Activated CD8-positive, alpha-beta memory T cell treated with anti-CD3 and anti-CD28 coated beads for 1 hour (primary cell): Measurements from ENCODE around the gene BCAR3.

Experiments used
- DNase-seq, 2 donors: peaks; one replicate each; pipeline ENCODE4 v3.0.0-alpha.2; 2020; ENCODE audit warnings: low read depth in 1 of 2; ENCODE audit errors: extremely low read depth in 1 of 2

BCAR3 gene

DNA sequence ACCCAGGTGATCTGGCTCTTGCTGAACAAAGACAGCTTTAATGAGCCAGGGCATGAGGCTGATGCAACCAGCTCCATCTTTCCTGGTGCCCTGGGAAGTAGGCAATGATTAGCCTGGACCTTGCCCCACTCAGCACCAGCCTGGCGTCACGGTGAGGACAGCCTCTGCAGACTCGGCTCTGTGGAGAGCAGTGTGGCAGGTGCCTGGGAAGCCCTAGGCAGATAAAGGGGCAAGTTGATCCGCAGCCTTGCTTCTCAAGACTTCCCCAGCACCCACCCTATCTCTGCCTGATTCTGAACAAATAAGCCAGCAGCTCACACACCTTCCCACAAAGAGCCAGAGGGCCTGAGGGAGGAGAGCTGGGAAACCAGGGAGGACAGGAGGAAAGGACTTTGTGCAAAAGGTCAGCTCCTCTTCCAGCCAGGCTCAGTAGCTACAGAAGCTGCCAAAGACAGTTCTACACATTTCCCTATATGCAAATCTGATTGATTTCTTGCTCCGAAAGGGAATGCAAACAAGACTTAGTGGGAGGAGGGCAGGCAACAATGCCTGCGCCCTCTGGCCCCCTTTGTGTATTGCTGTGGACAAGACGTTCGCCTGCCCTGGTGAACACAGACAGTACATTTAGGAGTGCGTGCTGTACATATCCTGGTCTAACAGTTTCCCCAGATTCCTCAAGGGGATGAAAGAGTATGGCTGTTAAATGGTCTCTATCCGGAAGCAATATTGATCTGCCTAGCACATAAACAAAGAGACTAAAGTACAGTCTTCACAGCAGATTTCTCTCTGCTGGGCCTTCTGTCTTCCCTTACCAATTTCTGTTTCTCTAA lies 63.8 kb downstream of the BCAR3 start:
- DNase-seq, result no peak

DNA sequence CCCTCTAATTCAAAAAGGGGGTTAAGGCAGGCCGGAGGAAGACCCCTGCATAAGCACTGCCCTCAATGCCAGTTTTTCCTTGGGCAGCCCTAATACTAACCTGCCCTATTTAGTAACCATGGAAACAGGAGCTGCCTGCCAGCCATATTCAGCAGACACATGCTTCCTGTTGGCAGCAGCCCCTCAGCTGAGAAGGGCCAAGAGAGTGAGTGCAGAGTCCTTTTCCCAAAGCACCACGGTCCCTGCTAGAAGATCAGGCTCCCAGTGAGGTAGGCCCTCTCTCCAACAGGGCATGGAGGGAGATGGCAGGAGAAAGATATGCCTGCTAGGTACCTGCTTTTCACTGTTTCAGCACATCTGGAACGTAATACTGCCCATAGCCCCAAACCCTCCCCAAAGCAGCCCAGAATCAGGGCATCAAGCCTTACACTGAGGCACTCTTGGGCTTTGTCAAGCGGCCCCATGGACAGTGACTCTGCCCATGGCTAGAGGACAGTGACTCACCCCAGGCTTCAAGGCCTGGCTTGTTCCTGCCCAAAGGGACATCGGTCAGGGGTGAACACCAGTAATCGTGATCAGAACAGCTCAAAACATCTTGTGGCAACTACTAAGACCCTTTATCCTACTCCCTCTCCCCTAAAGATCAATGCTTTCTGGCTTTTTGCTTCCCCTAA lies 64.5 kb downstream of the BCAR3 start:
- DNase-seq, result no peak

GRCh38 chr1:93616221-93616995 lies 65.2 kb downstream of the BCAR3 start:
- no peak for DNase-seq

DNA sequence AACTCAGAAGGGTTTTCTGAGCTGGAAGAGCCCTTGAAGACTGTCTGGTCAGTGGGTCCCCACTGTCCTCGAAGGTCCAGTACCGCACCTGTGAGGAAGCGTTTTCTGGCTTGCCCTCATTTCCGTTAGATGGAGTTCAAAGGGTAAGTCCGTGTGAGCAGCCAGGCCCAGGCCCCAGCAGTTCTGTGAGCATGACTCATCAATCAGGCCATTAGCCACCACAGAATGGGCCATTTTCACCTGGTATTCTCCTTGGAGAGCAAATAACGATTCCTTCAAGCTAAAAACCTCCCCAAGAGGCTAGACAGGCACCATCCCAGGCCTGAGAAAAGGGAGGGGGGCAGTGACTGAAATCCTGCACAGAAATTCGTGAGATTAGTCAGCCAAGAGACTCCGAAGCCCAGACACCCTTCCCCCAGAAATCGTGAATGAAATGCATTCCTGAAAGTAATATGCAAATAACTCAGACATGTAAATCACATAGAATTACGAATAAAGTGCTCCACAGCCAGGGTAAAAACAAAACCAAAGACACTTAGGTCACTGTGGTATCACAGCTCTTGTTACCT lies 66.0 kb downstream of the BCAR3 start:
- DNase-seq, result no peak

DNA sequence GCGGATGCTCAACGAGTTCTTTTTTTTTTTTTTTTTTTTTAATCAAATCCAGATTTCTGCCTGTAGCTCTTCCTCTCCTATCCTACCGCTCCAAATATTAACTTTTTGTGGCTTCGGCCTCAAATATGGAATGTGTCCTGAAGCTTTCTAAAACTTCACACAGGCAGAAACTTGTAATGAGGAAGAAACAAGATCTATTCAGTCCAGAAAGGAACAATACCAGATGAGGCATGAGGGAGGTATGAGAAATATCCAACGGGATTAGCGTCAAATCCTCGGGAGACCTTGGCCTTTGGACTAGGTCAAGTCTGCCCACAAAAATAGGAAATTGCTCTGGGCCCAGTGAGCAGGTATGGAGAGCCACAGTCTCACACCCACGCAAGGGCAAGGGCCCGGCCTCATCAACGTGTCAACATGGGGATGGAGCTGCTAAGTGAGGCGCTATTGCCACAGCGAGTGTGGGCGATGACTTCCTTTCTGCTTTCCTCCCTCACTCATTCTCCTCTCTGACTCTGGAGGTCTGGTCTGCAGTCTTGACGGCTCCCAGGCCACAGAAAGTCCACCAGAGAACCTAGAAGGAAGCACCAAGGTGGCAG lies 66.6 kb downstream of the BCAR3 start:
- DNase-seq, result no peak

GRCh38 chr1:93614541-93614940 lies 67.1 kb downstream of the BCAR3 start:
- no peak for DNase-seq

DNA sequence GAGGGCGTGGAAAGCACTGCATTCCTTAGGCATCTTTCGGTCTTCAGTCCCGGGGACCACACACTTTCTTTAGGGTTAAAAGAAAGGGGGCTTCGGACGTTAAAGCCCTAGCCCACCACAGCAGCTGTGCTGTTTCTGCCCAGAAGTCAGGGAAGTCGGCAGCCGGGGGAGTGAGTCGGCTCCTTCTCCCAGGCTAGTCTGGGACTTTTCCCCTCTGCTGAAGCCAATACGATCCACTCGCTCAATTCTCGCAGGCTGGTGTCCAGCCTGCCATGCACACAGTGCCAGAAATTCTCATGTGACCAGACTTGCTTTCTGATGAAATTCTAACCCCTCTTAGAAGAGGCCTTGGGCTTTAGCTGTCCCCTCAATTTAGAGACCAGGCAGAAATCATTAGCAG lies 67.7 kb downstream of the BCAR3 start:
- no peak for DNase-seq

DNA sequence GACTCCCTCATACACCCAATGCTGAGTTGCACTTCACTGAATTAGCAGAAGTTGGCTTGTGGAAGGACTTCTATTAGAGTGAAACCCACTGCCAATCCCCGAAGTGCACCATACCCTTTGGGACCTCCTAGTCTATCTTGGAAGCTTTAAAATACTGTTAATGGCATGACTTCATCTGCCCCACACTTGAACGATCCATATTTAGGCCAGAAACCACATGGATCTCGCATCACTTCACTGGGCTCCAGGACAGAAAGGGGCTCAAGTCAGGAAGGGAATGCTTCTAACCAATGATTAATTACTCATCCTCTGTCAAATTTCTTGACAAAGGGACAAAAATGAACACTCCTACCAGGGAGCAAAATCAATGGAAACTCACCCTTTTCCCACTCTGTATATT lies 69.1 kb downstream of the BCAR3 start:
- no peak for DNase-seq

GRCh38 chr1:93611668-93612067 lies 70.0 kb downstream of the BCAR3 start:
- DNase-seq, result no peak

GRCh38 chr1:93609536-93609935 lies 72.1 kb downstream of the BCAR3 start:
- DNase-seq, result no peak

GRCh38 chr1:93608187-93609109 lies 73.2 kb downstream of the BCAR3 start:
- no peak for DNase-seq

DNA sequence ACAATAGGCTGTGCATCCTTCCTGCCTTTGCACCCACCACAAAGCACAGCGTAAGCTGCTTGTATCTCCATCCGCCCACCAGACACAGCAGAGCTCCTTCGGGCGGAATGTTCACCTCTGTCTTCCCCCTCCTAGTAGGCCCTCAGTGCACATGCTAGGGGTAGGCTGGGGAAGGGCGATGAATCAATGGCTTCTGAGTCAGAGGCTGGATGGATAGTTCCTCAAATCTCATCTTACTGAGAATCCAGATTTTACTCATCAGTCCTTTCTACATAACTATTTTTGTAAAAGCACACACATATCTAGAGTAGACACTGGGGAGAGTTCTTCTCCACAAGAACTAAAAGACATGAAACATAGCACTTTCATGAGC lies 73.8 kb downstream of the BCAR3 start:
- DNase-seq, result no peak

DNA sequence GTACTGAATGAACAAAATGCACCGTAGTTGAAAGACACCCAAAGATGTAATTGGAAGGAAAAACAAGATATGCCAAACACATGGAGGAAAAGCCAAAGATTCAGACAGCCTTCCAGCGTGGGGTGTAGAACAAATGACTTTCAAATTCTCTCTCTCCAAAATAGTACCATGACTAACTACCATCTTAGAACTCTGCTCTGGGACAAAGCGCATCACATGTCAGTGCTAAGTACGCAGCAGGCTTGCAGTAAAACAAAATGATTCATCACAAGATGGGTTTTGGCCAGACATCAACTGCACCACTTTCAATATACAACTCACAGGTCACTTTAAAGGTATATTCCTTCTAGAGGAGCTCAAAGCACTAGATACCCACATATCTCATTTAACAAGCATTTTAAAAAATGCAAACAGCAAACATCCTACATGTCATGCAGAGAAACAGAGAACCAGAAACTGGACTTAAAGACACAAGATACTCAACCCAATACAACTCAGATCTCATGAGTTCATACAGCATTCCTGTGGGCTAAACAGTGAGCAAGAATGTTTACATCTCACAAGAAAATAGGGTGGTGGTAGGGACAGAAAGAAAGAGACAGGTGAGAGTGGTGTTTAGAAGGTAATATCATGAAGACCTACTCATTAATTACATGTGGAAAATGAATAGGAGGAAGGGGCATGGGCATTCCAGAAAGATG lies 75.7 kb downstream of the BCAR3 start:
- no peak for DNase-seq

- DNase-seq, result no peak
These were observed 76.5 kb downstream of the BCAR3 start for GRCh38 chr1:93605026-93605568.

GRCh38 chr1:93604411-93604810 lies 77.2 kb downstream of the BCAR3 start:
- no peak for DNase-seq

DNA sequence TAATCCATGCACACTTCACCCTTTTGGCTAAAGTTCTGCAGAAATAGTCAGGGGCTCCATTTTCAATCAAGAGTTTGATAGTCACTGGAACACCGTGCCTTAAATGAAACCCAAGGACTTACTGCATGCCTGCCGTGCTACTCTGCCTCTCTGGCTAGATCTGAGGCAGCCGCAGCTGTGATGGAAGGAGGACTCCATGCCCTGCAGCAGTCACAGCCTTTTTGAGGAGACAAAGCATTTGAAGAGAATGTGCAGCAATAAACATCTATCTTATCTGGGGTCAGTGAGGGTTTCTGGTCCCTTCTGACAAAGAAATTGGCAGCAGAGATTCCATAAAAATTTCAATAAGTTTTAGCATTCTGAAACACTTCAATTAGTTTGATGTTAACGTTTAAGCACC lies 78.0 kb downstream of the BCAR3 start:
- DNase-seq, result no peak

- DNase-seq, result no peak
These were observed 78.5 kb downstream of the BCAR3 start for GRCh38 chr1:93603106-93603505.

DNA sequence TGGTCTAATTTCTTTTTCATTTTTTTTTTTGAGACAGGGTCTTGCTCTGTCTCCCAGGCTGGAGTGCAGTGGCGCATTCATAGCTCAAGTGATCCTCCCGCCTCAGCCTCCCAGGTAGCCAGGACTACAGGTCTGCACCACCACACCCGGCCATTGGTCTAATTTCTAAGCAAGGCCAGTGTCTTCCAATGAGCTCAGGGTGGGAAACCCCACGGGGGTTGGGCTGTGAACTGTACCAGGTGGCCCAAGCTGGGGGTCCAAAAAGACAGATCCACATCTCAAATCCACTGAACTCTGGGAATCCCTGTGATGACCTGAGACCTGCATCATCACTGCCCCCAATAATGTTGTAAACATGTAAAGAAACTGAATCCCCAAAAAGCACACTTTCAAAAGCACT lies 79.5 kb downstream of the BCAR3 start:
- no peak for DNase-seq

- no peak for DNase-seq
These were observed 80.0 kb downstream of the BCAR3 start for GRCh38 chr1:93601686-93602085.
